GM19240 (cell line): ENCODE data around the gene PDHX.
"Not testable (repeated sequence)": the region's sequence is repeated elsewhere in the genome, so short reads cannot be mapped to it uniquely, and the experiment has no call there.

Experiments
- DNase-seq: peaks from one replicate; pipeline ENCODE4 v3.0.0; 2011; ENCODE audit warnings: low spot score; ENCODE audit not compliant: insufficient read length

The PDHX gene

DNA sequence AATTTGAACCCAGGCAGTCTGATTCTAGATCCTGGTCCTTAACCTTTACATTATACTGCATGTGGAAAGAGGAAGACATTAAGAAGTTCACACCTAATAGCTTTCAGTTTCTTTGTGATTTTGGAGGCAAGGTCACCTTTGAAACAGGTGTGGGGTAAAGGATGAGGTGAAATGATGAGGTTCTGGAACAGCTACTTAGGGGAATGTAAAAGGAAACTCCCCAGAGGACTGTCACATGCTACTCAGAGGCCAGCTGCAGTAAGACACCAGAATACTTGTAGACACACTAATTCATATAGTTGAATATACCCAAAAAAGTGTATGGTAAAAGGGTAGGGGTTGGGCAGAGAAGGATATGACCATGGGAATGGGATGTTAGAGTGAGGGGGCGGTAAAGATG, 5.6 kb upstream of the PDHX start:
- no peak for DNase-seq

GRCh38 chr11:34911676-34912075, 4.7 kb upstream of the PDHX start:
- DNase-seq: no peak

DNA sequence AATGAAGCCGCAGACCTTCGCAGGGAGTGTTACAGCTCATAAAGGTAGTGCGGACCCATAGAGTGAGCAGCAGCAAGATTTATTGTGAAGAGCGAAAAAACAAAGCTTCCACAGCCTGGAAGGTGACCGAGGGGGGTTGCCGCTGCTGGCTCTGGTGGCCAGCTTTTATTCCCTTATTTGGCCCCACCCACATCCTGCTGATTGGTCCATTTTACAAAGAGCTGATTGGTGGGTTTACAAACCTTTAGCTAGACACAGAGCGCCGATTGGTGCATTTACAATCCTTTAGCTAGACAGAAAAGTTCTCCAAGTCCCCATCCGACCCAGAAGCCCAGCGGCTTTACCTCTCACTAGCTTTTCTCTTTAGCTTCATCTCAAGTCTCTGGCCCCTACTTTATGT, 2.9 kb upstream of the PDHX start:
- DNase-seq: not testable (repeated sequence)

GRCh38 chr11:34915136-34916014, 1.0 kb upstream of the PDHX start:
- no peak for DNase-seq

DNA sequence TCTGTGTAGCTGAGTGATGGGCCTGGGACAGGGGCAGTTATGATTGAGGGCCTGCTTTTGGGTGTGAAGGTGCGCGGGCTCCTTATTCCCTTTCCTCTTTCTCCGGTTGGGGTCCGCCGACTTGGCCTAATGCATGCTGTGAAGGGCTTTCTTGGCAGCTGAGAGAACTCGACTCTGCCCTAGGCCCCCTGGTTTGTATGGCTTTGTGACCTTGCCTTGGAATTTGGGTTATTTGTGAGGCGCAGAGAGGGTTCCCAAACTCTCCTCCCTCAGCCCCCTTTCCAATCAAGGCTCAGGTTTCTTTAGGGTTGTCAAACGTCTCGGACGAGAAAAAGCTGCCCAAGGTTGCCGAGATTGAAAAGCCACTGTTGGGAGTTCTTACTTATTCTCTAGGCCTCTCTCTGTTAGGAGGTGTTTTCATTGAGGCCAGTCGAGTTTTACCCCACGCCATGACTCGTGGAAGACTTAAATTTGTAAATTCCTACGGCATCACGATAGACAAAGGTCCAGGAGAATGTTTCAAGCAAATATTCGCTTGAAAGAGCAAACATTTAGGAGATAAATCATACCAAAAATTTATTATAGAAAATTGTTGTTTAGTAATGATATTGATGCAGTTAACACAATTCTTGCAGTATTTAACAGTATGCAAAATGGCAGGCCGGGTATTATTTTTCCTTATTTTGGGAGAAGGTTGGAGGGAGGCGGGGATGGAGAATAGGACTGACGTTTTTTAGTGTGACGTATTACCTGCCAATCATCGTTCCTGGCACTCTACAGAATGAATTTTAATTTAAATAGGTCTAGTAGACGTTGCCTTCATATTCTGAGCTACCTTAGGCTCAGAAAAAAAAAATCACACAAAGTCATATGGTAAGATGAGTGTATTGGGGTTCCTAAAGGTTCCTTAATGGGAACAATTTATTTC, 689 bp downstream of the PDHX start:
- no peak for DNase-seq

GRCh38 chr11:34921156-34921555, 4.7 kb downstream of the PDHX start:
- DNase-seq: no peak

DNA sequence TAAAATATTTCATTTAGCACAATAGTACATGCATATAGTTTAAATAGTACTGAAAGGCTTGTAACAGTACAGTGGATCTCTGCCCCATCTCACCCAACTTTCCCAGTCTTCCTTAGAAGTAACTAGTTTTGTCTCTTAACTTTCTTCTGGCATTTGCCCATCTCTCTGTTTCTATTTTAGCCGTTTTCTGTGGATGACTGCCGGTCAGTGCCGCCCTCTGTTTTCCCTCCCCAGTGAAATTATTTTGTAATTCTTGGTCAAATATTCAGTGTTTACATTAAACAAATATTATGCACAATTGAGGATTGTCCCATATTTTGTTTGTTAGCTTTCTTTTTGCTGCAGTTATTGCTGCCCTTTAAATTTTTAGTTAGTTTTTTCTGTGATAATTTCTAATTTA, 8.3 kb downstream of the PDHX start:
- DNase-seq: no peak

- no peak for DNase-seq
These were observed 9.8 kb downstream of the PDHX start for GRCh38 chr11:34926101-34926830.

DNA sequence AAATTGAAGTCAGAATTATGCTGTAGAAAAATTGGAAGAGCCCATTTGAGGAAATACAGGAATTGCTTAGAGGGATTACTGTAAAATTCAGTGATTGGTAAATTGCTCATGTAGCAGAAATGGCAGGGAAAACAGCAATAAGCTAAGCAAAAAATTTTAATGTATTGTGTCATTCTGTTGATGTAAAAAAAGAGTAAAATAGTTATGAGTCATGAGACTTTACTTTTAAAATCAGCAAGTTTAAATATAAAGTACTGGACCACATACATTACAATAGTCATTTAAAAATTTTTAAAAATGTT, 10.4 kb downstream of the PDHX start:
- no peak for DNase-seq

DNA sequence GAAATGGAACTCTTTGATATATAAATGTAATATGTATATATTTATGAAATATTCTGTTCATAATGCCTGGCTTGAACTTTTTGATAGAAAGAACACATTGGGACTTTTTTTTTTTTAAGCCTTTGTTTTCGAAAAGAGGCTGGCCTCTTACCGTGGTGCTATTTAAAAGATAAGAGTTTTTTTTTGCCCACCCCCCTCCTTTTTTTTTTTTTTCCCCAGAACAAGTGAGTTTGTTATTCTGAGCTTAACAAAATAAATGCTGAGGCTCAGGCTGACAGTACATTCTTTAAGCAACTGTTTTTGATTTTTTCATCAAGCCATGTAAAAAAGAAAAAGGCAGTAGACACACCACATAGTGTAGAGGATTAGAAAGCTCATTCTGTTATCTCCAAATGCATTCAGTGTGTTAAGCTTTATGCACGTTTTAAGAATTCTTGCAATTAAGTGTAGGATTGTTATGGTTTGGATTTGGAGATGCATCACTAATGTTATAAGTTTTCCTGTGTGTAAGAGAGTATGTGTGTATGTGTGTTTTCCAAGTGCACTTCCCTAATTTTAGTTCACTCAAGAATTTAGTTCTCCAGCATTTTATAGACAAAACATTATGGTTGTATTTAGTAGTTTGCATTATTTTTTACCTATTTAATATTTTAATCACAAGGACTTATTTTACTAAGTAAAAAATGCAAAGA, 12.0 kb downstream of the PDHX start:
- DNase-seq: no peak

- DNase-seq: no peak
These were observed 12.7 kb downstream of the PDHX start for GRCh38 chr11:34928960-34929680.

- DNase-seq: no peak
These were observed 13.7 kb downstream of the PDHX start for GRCh38 chr11:34929794-34930763.

DNA sequence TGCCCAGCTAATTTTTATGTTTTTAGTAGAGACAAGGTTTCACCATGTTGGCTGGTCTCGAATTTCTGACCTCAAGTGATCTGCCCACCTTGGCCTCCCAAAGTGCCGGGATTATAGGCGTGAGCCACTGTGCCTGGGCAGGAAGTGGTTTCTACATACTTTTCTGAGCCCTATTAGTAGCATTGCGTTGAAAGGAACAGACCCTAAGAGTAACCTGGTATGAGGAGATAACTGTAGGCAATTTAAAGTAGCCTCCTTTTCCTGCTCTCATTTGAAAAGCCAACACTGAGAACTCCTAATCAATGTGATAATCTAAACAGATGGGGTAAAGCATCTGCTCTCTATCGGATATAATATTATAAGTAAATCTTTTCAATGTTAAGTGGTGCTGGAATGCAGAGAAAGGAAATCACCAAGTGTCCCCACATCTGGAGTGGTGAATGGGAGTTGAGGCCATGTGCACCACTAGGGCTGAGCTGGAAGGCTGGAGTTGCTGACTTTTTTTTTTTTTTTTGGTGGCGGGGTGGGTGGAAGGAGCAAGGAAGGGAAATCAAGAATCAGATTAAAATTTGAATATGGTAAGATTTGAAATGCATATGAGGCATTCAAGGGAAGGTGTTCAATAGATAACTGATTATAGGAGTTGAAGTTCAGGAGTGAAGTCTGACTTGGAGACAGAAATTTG, 20.7 kb downstream of the PDHX start:
- no peak for DNase-seq

DNA sequence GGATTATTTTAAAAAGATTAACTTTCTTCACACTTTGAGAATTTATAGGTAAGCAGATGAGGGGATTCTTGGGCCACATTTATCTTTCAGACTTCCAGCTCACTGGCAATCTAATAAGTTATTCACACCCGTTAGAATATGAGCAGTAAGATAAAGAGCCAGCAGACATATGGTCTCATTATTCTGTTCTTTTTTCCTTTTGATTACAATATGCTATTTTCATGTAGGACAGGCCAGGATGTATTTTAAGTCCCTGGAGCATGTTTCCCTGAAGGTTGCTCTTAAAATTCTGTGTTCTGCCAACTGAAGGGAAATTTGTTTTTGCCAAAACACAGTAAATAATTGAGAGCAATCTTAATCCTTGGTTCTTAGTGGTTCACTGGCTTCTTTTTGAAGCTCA, 22.2 kb downstream of the PDHX start:
- no peak for DNase-seq

- no peak for DNase-seq
These were observed 23.7 kb downstream of the PDHX start for GRCh38 chr11:34940026-34940677.

DNA sequence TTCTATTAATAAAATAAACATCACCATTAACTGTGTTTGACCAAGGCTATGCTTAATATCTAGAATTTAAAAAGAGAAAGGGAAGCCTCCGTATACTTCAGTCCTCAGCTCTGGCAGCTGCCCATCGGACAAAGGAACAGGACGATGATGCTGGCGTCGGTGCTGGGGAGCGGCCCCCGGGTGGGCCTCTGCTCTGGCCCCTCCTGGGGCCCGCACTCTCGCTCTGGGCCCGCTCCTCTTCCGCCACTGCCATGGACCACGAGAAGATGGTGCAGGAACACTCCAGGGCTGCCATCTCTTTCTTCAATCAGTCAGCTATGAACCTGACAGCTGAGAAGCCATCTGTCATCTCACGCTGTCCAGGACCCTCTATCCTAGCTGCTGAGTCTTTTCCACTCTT, 25.3 kb downstream of the PDHX start:
- no peak for DNase-seq

GRCh38 chr11:34944692-34945091, 28.3 kb downstream of the PDHX start:
- no peak for DNase-seq

GRCh38 chr11:34948696-34949095, 32.3 kb downstream of the PDHX start:
- DNase-seq: no peak
